Measurements from ENCODE around the gene TAP2. TPM values are rescaled to one million over a fixed set of nuclear protein-coding genes. Genes with fewer than 3 reads are reported as not detected.
A peak's percentile ranks its signal among the peaks of the same experiment; 100 is the strongest.

Gene TAP2
- total and polyA plus RNA-seq, 2 of the 13 experiments (the other 11 are each of a cell fraction or from before 2014, with no cell fraction given) = 10.3 to 17.6 TPM

- TF ChIP-seq, protein P1, sequence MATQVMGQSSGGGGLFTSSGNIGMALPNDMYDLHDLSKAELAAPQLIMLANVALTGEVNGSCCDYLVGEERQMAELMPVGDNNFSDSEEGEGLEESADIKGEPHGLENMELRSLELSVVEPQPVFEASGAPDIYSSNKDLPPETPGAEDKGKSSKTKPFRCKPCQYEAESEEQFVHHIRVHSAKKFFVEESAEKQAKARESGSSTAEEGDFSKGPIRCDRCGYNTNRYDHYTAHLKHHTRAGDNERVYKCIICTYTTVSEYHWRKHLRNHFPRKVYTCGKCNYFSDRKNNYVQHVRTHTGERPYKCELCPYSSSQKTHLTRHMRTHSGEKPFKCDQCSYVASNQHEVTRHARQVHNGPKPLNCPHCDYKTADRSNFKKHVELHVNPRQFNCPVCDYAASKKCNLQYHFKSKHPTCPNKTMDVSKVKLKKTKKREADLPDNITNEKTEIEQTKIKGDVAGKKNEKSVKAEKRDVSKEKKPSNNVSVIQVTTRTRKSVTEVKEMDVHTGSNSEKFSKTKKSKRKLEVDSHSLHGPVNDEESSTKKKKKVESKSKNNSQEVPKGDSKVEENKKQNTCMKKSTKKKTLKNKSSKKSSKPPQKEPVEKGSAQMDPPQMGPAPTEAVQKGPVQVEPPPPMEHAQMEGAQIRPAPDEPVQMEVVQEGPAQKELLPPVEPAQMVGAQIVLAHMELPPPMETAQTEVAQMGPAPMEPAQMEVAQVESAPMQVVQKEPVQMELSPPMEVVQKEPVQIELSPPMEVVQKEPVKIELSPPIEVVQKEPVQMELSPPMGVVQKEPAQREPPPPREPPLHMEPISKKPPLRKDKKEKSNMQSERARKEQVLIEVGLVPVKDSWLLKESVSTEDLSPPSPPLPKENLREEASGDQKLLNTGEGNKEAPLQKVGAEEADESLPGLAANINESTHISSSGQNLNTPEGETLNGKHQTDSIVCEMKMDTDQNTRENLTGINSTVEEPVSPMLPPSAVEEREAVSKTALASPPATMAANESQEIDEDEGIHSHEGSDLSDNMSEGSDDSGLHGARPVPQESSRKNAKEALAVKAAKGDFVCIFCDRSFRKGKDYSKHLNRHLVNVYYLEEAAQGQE (IDR thresholded peaks at IDR 0.05; ENCODE audit: borderline replicate concordance in 1 of 2, low read depth in 1 of 2, low read length in 2 of 2) = no peak
- TF ChIP-seq SP5 (CRISPR knock-in tag; IDR thresholded peaks at IDR 0.05; ENCODE audit: borderline replicate concordance, low read depth) (no peak), RFXANK (CRISPR knock-in tag; IDR thresholded peaks at IDR 0.05) (no peak), ZNF510 (CRISPR knock-in tag; IDR thresholded peaks at IDR 0.05; ENCODE audit: low read depth) (no peak), THAP7 (CRISPR knock-in tag; IDR thresholded peaks at IDR 0.05) (no peak), ZFP1 (CRISPR knock-in tag; IDR thresholded peaks at IDR 0.05) (no peak), ZBTB46 (CRISPR knock-in tag; IDR thresholded peaks at IDR 0.05; ENCODE audit: borderline replicate concordance) (no peak), BORCS8-MEF2B (CRISPR knock-in tag; IDR thresholded peaks at IDR 0.05) (no peak), HNRNPUL1 (IDR thresholded peaks at IDR 0.05; ENCODE audit: low read depth, low read length) (no peak), ZBTB37 (CRISPR knock-in tag; IDR thresholded peaks at IDR 0.05) (no peak), MED1 (CRISPR knock-in tag; IDR thresholded peaks at IDR 0.05) (no peak), SMARCE1 (IDR thresholded peaks at IDR 0.05; ENCODE audit: borderline replicate concordance) (no peak), EEA1 (CRISPR knock-in tag; IDR thresholded peaks at IDR 0.05; ENCODE audit: borderline replicate concordance) (no peak), SMAD3 (CRISPR knock-in tag; IDR thresholded peaks at IDR 0.05) (peak; percentile 10; the same call in 1 of the 2 replicates), ZNF138 (CRISPR knock-in tag; IDR thresholded peaks at IDR 0.05; ENCODE audit: low read depth) (no peak), ZNF607 (CRISPR knock-in tag; IDR thresholded peaks at IDR 0.05; ENCODE audit: borderline replicate concordance) (no peak; the same call in 1 of the 2 replicates), NAIF1 (CRISPR knock-in tag; IDR thresholded peaks at IDR 0.05; ENCODE audit: borderline replicate concordance) (no peak)
- TF ChIP-seq, protein P2, sequence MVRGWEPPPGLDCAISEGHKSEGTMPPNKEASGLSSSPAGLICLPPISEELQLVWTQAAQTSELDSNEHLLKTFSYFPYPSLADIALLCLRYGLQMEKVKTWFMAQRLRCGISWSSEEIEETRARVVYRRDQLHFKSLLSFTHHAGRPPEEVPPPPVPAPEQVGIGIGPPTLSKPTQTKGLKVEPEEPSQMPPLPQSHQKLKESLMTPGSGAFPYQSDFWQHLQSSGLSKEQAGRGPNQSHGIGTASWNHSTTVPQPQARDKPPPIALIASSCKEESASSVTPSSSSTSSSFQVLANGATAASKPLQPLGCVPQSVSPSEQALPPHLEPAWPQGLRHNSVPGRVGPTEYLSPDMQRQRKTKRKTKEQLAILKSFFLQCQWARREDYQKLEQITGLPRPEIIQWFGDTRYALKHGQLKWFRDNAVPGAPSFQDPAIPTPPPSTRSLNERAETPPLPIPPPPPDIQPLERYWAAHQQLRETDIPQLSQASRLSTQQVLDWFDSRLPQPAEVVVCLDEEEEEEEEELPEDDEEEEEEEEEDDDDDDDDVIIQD (CRISPR knock-in tag; IDR thresholded peaks at IDR 0.05; ENCODE audit: low read depth) = 0 out of 2 replicates have a peak, but pooled peaks have one; percentile 1
- TF ChIP-seq, protein P3, sequence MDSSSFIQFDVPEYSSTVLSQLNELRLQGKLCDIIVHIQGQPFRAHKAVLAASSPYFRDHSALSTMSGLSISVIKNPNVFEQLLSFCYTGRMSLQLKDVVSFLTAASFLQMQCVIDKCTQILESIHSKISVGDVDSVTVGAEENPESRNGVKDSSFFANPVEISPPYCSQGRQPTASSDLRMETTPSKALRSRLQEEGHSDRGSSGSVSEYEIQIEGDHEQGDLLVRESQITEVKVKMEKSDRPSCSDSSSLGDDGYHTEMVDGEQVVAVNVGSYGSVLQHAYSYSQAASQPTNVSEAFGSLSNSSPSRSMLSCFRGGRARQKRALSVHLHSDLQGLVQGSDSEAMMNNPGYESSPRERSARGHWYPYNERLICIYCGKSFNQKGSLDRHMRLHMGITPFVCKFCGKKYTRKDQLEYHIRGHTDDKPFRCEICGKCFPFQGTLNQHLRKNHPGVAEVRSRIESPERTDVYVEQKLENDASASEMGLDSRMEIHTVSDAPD (CRISPR knock-in tag; IDR thresholded peaks at IDR 0.05) = no peak
Observed at GRCh38 chr6:32854376-32855178, 16.0 kb upstream of the TAP2 start (continued).
